Trophoblast cell (in vitro differentiated cells and primary cell): ENCODE measurements around the gene CRYBG1.

Source experiments
- DNase-seq, 2 donors: peaks; one replicate each; pipeline ENCODE4 v3.0.0-alpha.2; 2016
- H2AFZ ChIP-seq: 2 replicates; pipeline ENCODE4 v1.6.1; 2013; ENCODE audit warnings: low read length, moderate library complexity, mild to moderate bottlenecking; ENCODE audit not compliant: insufficient read depth, poor library complexity
- H2AK5ac ChIP-seq: 2 replicates; pipeline ENCODE4 v1.6.1; 2013; ENCODE audit warnings: mild to moderate bottlenecking, low read length
- H2BK120ac ChIP-seq: 2 replicates; pipeline ENCODE4 v1.6.1; 2013; ENCODE audit warnings: low read length, mild to moderate bottlenecking, moderate library complexity; ENCODE audit not compliant: insufficient read depth, poor library complexity
- H2BK12ac ChIP-seq: 2 replicates; pipeline ENCODE4 v1.6.1; 2013; ENCODE audit warnings: mild to moderate bottlenecking, low read length, moderate library complexity
- H2BK5ac ChIP-seq: 2 replicates; pipeline ENCODE4 v1.6.1; 2013; ENCODE audit warnings: low read length, low read depth, moderate library complexity, mild to moderate bottlenecking; ENCODE audit not compliant: poor library complexity
- H3K14ac ChIP-seq: 2 replicates; pipeline ENCODE4 v1.6.1; 2013; ENCODE audit warnings: mild to moderate bottlenecking, low read length
- H3K18ac ChIP-seq: 2 replicates; pipeline ENCODE4 v1.6.1; 2013; ENCODE audit warnings: mild to moderate bottlenecking, low read length
- H3K23ac ChIP-seq: 2 replicates; pipeline ENCODE4 v1.6.1; 2013; ENCODE audit warnings: low read length
- H3K27ac ChIP-seq: 2 replicates; pipeline ENCODE4 v1.5.1; 2013; ENCODE audit warnings: low read depth, mild to moderate bottlenecking, inconsistent platforms, low read length, moderate library complexity
- H3K27me3 ChIP-seq: 2 replicates; pipeline ENCODE4 v1.6.1; 2013; ENCODE audit warnings: inconsistent platforms, mild to moderate bottlenecking, low read length, moderate library complexity; ENCODE audit not compliant: insufficient read depth
- H3K36me3 ChIP-seq, 2 experiments: 1 replicate in 1 of 2; 2 replicates in 1 of 2; pipeline ENCODE4 v1.6.1; 2013; ENCODE audit warnings: low read length in 2 of 2, mild to moderate bottlenecking in 2 of 2, moderate library complexity in 1 of 2; ENCODE audit not compliant: insufficient read depth in 2 of 2, control insufficient read depth in 1 of 2
- H3K4ac ChIP-seq: 2 replicates; pipeline ENCODE4 v1.6.1; 2013; ENCODE audit warnings: low read depth, mild to moderate bottlenecking, low read length, moderate library complexity
- H3K4me1 ChIP-seq, 2 experiments: 1 replicate in 1 of 2; 2 replicates in 1 of 2; pipeline ENCODE4 v1.6.1; 2013; ENCODE audit warnings: low read length in 2 of 2, mild to moderate bottlenecking in 2 of 2, moderate library complexity in 1 of 2; ENCODE audit not compliant: insufficient read depth in 2 of 2, control insufficient read depth in 1 of 2
- H3K4me2 ChIP-seq: 2 replicates; pipeline ENCODE4 v1.6.1; 2013; ENCODE audit warnings: inconsistent platforms, mild to moderate bottlenecking, low read length, moderate library complexity
- H3K4me3 ChIP-seq: 2 replicates; pipeline ENCODE4 v1.5.1; 2013; ENCODE audit warnings: mild to moderate bottlenecking, low read depth, low read length, inconsistent platforms
- H3K79me1 ChIP-seq: one replicate; pipeline ENCODE4 v1.6.1; 2013; ENCODE audit warnings: low read length
- H3K79me2 ChIP-seq: 2 replicates; pipeline ENCODE4 v1.6.1; 2013; ENCODE audit warnings: low read length, mild to moderate bottlenecking; ENCODE audit not compliant: control insufficient read depth, insufficient read depth, poor library complexity
- H3K9ac ChIP-seq: 2 replicates; pipeline ENCODE4 v1.6.1; 2013; ENCODE audit warnings: mild to moderate bottlenecking, low read length
- H3K9me3 ChIP-seq: 2 replicates; pipeline ENCODE4 v1.6.1; 2013; ENCODE audit warnings: low read depth, mild to moderate bottlenecking, control low read depth, inconsistent platforms, low read length; ENCODE audit not compliant: insufficient read depth
- H4K12ac ChIP-seq: 2 replicates; pipeline ENCODE4 v1.6.1; 2013; ENCODE audit warnings: low read depth, mild to moderate bottlenecking, low read length, moderate library complexity
- H4K8ac ChIP-seq: 2 replicates; pipeline ENCODE4 v1.6.1; 2013; ENCODE audit warnings: low read depth, mild to moderate bottlenecking, low read length, moderate library complexity
- H4K91ac ChIP-seq: one replicate; pipeline ENCODE4 v1.6.1; 2013; ENCODE audit warnings: low read depth, mild to moderate bottlenecking, low read length, moderate library complexity
- WGBS: extraction: QIAGEN DNeasy Blood & Tissue Kit; methylation state at CpG from one replicate; pipeline ENCODE4 v1.1.7; 2013; ENCODE audit warnings: missing lambda C conversion rate; ENCODE audit not compliant: insufficient read length, insufficient coverage; ENCODE audit errors: extremely low coverage; 5-methylcytosine and 5-hydroxymethylcytosine counted together

CRYBG1 gene

DNA sequence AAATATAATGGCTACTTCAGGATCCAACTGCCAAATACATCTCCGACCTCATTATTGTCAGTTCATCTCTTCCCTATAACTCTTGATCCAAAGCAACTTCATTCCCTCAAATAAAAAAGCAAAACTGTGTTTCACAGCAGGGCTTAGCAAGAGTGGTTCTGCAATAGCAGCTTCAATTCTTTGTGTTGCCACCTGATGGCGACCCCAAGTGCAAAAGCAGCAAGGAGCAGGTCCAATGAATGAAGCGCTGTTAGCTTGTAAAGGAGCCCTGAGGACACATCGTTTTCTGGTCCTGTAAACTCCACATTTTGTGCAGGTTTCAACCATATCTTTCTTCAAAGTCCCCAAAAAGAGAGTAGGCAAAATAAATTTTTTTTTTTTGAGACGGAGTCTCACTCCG, 249.2 kb downstream of the CRYBG1 start:
- WGBS, result no CpG with 5 or more reads among the region's 6 CpGs
- Histone ChIP-seq H3K4me1 (no peaks in the 10 kb centered on the region), H3K79me2 (no peaks in the 10 kb centered on the region), H4K91ac (no peak overlapping the region), H2AFZ (no peak overlapping the region), H2BK5ac (no peak overlapping the region), H3K18ac (no peak overlapping the region), H3K27ac (no peak overlapping the region), H3K4me2 (no peak overlapping the region), H3K79me1 (no peaks in the 10 kb centered on the region), H3K36me3 (peaks cover 0 to 2% of the 10 kb centered on the region in 2 experiments), H3K4me3 (no peak overlapping the region), H2BK12ac (no peak overlapping the region), H3K9me3 (no peaks in the 10 kb centered on the region), H4K12ac (no peak overlapping the region), H4K8ac (no peak overlapping the region), H2BK120ac (no peak overlapping the region), H2AK5ac (no peak overlapping the region), H3K9ac (no peak overlapping the region), H3K4ac (no peak overlapping the region), H3K27me3 (no peaks in the 10 kb centered on the region), H3K23ac (no peak overlapping the region), H3K14ac (no peak overlapping the region)
- DNase-seq, result peak in 1 of 2 donors; percentile 36

DNA sequence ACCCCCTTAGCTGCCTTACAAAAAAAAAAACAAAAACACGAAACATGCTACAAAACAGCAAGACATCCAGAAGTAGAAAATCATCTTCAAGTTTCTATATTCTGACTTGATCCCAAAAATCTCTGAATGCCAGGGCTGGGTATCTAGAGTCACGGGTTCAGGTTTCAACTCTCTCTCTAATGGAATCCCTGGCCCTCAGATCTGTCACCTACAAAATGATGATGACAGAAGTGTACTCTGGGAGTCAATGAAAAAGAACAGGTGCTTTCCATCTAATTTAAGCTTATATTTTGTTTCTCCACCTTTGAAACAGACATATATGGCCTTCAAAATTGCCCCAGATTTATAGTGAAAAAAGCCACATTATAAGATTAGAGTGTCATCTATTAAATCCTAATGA, 250.5 kb downstream of the CRYBG1 start:
- Histone ChIP-seq H4K91ac (no peak overlapping the region), H3K4me3 (no peak overlapping the region), H3K4ac (no peak overlapping the region), H3K4me2 (no peak overlapping the region), H3K79me2 (no peaks in the 10 kb centered on the region), H3K23ac (no peak overlapping the region), H2BK5ac (no peak overlapping the region), H3K79me1 (no peaks in the 10 kb centered on the region), H4K12ac (no peak overlapping the region), H2BK12ac (no peak overlapping the region), H3K27me3 (no peaks in the 10 kb centered on the region), H3K36me3 (peaks cover 0 to 1% of the 10 kb centered on the region in 2 experiments), H2AK5ac (no peak overlapping the region), H4K8ac (no peak overlapping the region), H3K4me1 (no peaks in the 10 kb centered on the region), H3K18ac (no peak overlapping the region), H3K27ac (no peak overlapping the region), H3K14ac (no peak overlapping the region), H2BK120ac (no peak overlapping the region), H3K9me3 (no peaks in the 10 kb centered on the region), H2AFZ (no peak overlapping the region), H3K9ac (no peak overlapping the region)
- WGBS, result no CpG with 5 or more reads among the region's 2 CpGs
- DNase-seq, result no peak

DNA sequence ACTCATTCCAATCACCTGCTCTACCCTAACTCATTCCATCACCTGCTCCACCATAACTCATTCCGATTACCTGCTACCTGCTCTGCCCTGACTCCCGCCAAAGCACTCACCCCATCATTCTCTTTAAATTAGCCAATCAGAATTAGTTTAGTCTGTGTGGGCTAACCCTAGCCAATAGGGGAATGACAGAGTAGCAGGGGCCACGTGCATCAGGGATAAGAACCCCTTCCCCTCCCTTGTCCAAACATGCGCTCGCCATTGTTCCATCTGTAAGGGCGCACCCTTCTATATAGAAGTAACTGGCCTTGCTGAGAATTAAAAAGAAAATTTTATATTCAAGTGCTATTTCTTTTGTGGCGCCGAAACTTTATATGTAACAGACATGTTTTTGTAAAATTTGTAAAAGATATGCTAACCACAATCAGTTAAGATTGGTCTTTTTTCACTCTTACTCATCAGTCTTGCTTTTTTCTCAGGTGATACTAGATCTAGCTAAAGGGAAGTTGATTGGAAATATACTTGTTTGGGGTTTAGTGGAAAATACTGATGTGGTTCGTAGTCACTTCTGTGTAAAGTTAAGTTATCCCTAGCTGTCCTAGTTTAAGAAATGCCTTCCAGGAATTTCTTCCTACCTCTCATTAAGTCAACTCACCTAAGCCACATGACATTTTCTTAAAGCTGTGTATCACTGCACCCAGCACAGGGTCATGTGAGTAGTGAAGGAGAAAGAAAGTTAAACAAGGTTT, 252.3 kb downstream of the CRYBG1 start:
- H3K36me3 ChIP-seq, result no peaks in the 10 kb centered on the region
- no peak overlapping the region for H2AK5ac ChIP-seq
- H4K12ac ChIP-seq, result no peak overlapping the region
- H3K4me2 ChIP-seq, result no peak overlapping the region
- H3K4ac ChIP-seq, result no peak overlapping the region
- H2BK12ac ChIP-seq, result no peak overlapping the region
- H3K79me2 ChIP-seq, result no peaks in the 10 kb centered on the region
- WGBS, result no CpG with 5 or more reads among the region's 9 CpGs
- no peak overlapping the region for H4K91ac ChIP-seq
- H3K4me3 ChIP-seq, result no peak overlapping the region
- no peaks in the 10 kb centered on the region for H3K4me1 ChIP-seq
- no peak overlapping the region for H3K18ac ChIP-seq
- no peaks in the 10 kb centered on the region for H3K27me3 ChIP-seq
- H3K9ac ChIP-seq, result no peak overlapping the region
- H3K79me1 ChIP-seq, result no peaks in the 10 kb centered on the region
- no peak overlapping the region for H2AFZ ChIP-seq
- no peak overlapping the region for H4K8ac ChIP-seq
- H3K14ac ChIP-seq, result no peak overlapping the region
- no peak overlapping the region for H3K23ac ChIP-seq
- H2BK120ac ChIP-seq, result no peak overlapping the region
- H2BK5ac ChIP-seq, result no peak overlapping the region
- H3K9me3 ChIP-seq, result no peaks in the 10 kb centered on the region
- no peak for DNase-seq
- H3K27ac ChIP-seq, result no peak overlapping the region

DNA sequence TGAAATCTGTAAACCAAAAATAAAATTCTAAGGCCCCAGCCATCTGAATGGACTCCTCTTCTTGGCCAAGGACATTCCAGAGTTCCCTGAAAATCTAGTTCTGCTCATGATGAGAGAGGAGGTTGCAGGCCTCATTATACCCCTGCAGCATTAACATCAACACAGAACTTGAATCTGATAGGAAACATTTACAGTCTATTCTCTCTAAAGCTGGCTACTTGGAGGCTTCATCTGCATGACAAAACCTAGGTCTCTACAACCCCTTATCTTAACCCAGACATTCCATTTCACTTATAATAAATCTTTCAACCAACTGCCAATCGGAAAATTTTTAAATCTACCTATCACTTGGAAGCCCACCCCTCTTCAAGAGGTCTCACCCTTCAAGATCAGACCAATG, 253.1 kb downstream of the CRYBG1 start:
- no peaks in the 10 kb centered on the region for H3K27me3 ChIP-seq
- H3K9ac ChIP-seq, result no peak overlapping the region
- H3K4me1 ChIP-seq, result no peaks in the 10 kb centered on the region
- 100% methylated on average over 1 of the region's 1 CpG for WGBS
- no peak overlapping the region for H2BK120ac ChIP-seq
- no peak overlapping the region for H3K23ac ChIP-seq
- no peak overlapping the region for H3K18ac ChIP-seq
- H2BK5ac ChIP-seq, result no peak overlapping the region
- H3K4ac ChIP-seq, result no peak overlapping the region
- H2AK5ac ChIP-seq, result no peak overlapping the region
- H3K36me3 ChIP-seq, result no peaks in the 10 kb centered on the region
- no peak overlapping the region for H4K12ac ChIP-seq
- no peak overlapping the region for H3K4me2 ChIP-seq
- H3K27ac ChIP-seq, result no peak overlapping the region
- H3K14ac ChIP-seq, result no peak overlapping the region
- no peaks in the 10 kb centered on the region for H3K9me3 ChIP-seq
- no peaks in the 10 kb centered on the region for H3K79me1 ChIP-seq
- DNase-seq, result no peak
- no peak overlapping the region for H4K91ac ChIP-seq
- no peak overlapping the region for H4K8ac ChIP-seq
- H3K4me3 ChIP-seq, result no peak overlapping the region
- H2BK12ac ChIP-seq, result no peak overlapping the region
- H3K79me2 ChIP-seq, result no peaks in the 10 kb centered on the region
- H2AFZ ChIP-seq, result no peak overlapping the region
